Ishikawa (cell line): ENCODE measurements around the gene SLC25A3.

Experiments
- CEBPB ChIP-seq: IDR thresholded peaks from 2 replicates; pipeline ENCODE4 v1.6.1; 2012
- CREB1 ChIP-seq: IDR thresholded peaks from 2 replicates; pipeline ENCODE4 v1.6.1; 2012; ENCODE audit warnings: low read depth
- EP300 ChIP-seq: IDR thresholded peaks from 2 replicates; pipeline ENCODE4 v1.6.1; 2012; ENCODE audit warnings: borderline replicate concordance
- RAD21 ChIP-seq: IDR thresholded peaks from 2 replicates; pipeline ENCODE4 v1.6.1; 2012; ENCODE audit warnings: low read depth
- TAF1 ChIP-seq: IDR thresholded peaks from 2 replicates; pipeline ENCODE4 v1.6.1; 2012; ENCODE audit warnings: low read depth, mild to moderate bottlenecking
- TCF12 ChIP-seq: IDR thresholded peaks from 2 replicates; pipeline ENCODE4 v1.6.1; 2012; ENCODE audit warnings: low read depth
- TEAD4 ChIP-seq: IDR thresholded peaks from 2 replicates; pipeline ENCODE4 v1.6.1; 2012
- USF1 ChIP-seq: IDR thresholded peaks from 2 replicates; pipeline ENCODE4 v1.6.1; 2012
- YY1 ChIP-seq: IDR thresholded peaks from 2 replicates; pipeline ENCODE4 v1.6.1; 2012; ENCODE audit warnings: low read depth
- TF ChIP-seq, protein P1 (sequence below): IDR thresholded peaks from 2 replicates; pipeline ENCODE4 v1.6.1; 2012; ENCODE audit warnings: low read depth, mild to moderate bottlenecking
- TF ChIP-seq, protein P2 (sequence below): IDR thresholded peaks from 2 replicates; pipeline ENCODE4 v1.6.1; 2012

DNA sequence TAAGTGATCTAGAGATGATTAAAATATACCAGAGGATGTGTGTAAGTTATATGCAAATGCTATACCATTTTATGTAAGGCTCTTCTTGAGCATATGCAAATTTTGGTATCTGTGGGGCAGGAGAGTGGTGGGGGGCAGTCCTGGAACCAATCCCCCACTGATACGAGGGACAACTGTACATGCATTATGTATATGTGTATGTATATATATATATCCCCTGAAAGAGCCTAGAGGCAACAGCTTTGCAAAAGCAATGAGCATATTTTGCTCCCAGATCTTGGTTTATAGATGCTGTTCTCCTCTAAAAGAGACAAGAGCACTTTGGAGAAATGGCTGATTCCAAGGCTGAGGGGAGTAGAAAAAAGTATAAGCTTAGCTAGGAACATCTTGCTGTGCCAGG lies 12.4 kb upstream of the SLC25A3 start:
- TF ChIP-seq TEAD4 (no peak), CREB1 (no peak), EP300 (no peak), TCF12 (no peak), TAF1 (no peak), RAD21 (no peak), USF1 (no peak), YY1 (no peak), CEBPB (no peak)
- TF ChIP-seq, protein P1, sequence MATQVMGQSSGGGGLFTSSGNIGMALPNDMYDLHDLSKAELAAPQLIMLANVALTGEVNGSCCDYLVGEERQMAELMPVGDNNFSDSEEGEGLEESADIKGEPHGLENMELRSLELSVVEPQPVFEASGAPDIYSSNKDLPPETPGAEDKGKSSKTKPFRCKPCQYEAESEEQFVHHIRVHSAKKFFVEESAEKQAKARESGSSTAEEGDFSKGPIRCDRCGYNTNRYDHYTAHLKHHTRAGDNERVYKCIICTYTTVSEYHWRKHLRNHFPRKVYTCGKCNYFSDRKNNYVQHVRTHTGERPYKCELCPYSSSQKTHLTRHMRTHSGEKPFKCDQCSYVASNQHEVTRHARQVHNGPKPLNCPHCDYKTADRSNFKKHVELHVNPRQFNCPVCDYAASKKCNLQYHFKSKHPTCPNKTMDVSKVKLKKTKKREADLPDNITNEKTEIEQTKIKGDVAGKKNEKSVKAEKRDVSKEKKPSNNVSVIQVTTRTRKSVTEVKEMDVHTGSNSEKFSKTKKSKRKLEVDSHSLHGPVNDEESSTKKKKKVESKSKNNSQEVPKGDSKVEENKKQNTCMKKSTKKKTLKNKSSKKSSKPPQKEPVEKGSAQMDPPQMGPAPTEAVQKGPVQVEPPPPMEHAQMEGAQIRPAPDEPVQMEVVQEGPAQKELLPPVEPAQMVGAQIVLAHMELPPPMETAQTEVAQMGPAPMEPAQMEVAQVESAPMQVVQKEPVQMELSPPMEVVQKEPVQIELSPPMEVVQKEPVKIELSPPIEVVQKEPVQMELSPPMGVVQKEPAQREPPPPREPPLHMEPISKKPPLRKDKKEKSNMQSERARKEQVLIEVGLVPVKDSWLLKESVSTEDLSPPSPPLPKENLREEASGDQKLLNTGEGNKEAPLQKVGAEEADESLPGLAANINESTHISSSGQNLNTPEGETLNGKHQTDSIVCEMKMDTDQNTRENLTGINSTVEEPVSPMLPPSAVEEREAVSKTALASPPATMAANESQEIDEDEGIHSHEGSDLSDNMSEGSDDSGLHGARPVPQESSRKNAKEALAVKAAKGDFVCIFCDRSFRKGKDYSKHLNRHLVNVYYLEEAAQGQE = no peak
- TF ChIP-seq, protein P2, sequence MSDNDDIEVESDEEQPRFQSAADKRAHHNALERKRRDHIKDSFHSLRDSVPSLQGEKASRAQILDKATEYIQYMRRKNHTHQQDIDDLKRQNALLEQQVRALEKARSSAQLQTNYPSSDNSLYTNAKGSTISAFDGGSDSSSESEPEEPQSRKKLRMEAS = no peak
